ENCODE measurements around the gene MSTN.

MSTN gene

DNA sequence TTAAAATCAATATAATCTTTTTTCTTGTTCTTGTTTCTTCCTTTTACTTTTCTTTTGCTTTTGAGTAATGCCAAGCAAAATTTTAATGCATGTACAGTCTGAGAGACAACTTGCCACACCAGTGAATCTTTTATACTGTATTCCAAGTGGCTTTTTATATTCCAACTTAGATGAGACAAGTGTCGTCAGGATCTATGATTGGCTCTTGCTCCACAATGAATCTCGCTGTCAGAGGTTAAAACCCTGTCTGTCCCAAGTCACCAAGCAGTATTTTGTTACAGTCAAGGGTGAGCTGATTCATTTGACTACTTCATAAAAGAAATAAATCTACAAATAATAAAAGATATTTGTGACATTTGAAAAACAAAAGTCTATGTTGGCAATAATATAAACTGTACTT is at the start of gene MSTN:
TSS of gene MSTN (minus strand) at position 129 of the 400 bp plus-strand sequence. CDS start 133 bp downstream, outside the sequence.
- Histone ChIP-seq H3K4me1 (ENCODE audit: control insufficient read depth, insufficient read depth, low read length) (no peaks in the 10 kb centered on the region), H3K9ac (ENCODE audit: low read length) (no peak within 1 kb of the TSS), H3K36me3 (ENCODE audit: control insufficient read depth, insufficient read depth, low read length) (no peaks in the 10 kb centered on the region), H3K27ac (ENCODE audit: low read depth, low read length) (no peak within 1 kb of the TSS), H3K4me3 (ENCODE audit: low read length) (no peak within 1 kb of the TSS), H3K27me3 (ENCODE audit: control insufficient read depth, insufficient read depth, low read length) (no peaks in the 10 kb centered on the region)

DNA sequence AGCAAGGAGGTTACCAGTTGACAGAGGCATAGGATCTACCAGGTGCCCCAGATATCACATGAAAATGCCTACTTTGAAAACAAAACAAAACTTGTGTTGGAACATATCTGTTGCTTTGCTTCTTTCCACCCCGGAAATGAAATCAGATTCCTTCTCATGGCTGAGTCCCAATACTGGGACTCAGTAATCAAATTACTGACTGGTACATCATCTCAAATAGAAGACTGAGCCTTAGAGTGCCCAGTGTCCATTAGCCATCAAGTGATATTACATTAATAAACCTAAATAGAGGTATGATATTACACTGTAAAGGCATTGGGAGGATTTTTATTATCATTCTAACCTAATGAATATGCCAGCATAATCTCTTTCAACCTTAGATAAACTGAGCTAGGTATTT is 48.6 kb upstream of the MSTN start:
- Histone ChIP-seq H3K4me1 (ENCODE audit: control insufficient read depth, insufficient read depth, low read length) (no peaks in the 10 kb centered on the region), H3K4me3 (ENCODE audit: low read length) (no peak overlapping the region), H3K27me3 (ENCODE audit: control insufficient read depth, insufficient read depth, low read length) (no peaks in the 10 kb centered on the region), H3K27ac (ENCODE audit: low read depth, low read length) (no peak overlapping the region), H3K9ac (ENCODE audit: low read length) (no peak overlapping the region), H3K36me3 (ENCODE audit: control insufficient read depth, insufficient read depth, low read length) (no peaks in the 10 kb centered on the region)

DNA sequence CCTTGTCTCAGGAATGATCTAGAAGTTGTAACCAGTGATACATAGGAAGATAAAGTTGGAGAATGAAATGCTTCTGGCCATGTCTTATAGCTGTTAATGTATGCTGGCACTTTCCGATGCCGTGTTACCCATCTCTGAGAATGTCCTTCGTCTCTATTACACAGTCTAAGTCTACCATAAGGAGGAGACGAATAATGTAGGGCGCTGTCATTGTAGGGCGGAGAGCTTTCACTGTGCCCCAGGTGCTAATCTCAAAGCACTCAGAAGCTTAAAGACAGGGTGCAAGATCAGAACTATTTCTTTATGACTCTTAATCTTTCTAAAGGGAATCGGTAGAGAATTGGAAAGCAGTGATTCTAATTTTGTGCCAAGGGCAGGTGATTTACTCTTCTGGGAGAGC is 48.2 kb upstream of the MSTN start:
- no peaks in the 10 kb centered on the region for H3K4me1 ChIP-seq (ENCODE audit: control insufficient read depth, insufficient read depth, low read length)
- H3K4me3 ChIP-seq (ENCODE audit: low read length) = no peak overlapping the region
- H3K36me3 ChIP-seq (ENCODE audit: control insufficient read depth, insufficient read depth, low read length) = no peaks in the 10 kb centered on the region
- H3K27me3 ChIP-seq (ENCODE audit: control insufficient read depth, insufficient read depth, low read length) = no peaks in the 10 kb centered on the region
- no peak overlapping the region for H3K9ac ChIP-seq (ENCODE audit: low read length)
- H3K27ac ChIP-seq (ENCODE audit: low read depth, low read length) = no peak overlapping the region

- H3K4me3 ChIP-seq (ENCODE audit: low read length) = no peak overlapping the region
- H3K4me1 ChIP-seq (ENCODE audit: control insufficient read depth, insufficient read depth, low read length) = no peaks in the 10 kb centered on the region
- H3K36me3 ChIP-seq (ENCODE audit: control insufficient read depth, insufficient read depth, low read length) = no peaks in the 10 kb centered on the region
- H3K27me3 ChIP-seq (ENCODE audit: control insufficient read depth, insufficient read depth, low read length) = no peaks in the 10 kb centered on the region
- no peak overlapping the region for H3K27ac ChIP-seq (ENCODE audit: low read depth, low read length)
- no peak overlapping the region for H3K9ac ChIP-seq (ENCODE audit: low read length)
These were observed 47.6 kb upstream of the MSTN start for GRCh38 chr2:190110131-190110530.

GRCh38 chr2:190107409-190107808 is 44.9 kb upstream of the MSTN start:
- H3K4me1 ChIP-seq (ENCODE audit: control insufficient read depth, insufficient read depth, low read length) = no peaks in the 10 kb centered on the region
- H3K4me3 ChIP-seq (ENCODE audit: low read length) = no peak overlapping the region
- no peaks in the 10 kb centered on the region for H3K27me3 ChIP-seq (ENCODE audit: control insufficient read depth, insufficient read depth, low read length)
- H3K9ac ChIP-seq (ENCODE audit: low read length) = no peak overlapping the region
- no peaks in the 10 kb centered on the region for H3K36me3 ChIP-seq (ENCODE audit: control insufficient read depth, insufficient read depth, low read length)
- H3K27ac ChIP-seq (ENCODE audit: low read depth, low read length) = no peak overlapping the region

DNA sequence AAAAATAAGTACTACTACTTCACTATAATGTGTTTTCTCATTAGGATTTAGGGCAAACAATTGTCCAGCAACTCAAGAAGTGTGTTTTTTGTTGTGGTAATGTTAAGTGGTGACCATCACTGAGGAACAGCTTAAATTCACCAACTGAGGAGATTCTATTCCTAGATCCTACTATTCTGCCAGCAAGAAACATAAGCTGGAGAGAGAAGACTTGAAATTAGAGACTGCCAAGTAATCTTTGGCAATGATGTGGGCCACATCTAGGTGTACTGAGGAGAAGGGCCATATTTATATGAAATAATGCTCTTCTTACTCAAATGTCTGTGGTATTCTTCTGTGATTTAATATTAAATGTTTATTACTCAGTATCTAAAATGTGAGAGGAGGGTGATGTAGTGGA is 44.3 kb upstream of the MSTN start:
- Histone ChIP-seq H3K9ac (ENCODE audit: low read length) (no peak overlapping the region), H3K4me3 (ENCODE audit: low read length) (no peak overlapping the region), H3K4me1 (ENCODE audit: control insufficient read depth, insufficient read depth, low read length) (no peaks in the 10 kb centered on the region), H3K36me3 (ENCODE audit: control insufficient read depth, insufficient read depth, low read length) (no peaks in the 10 kb centered on the region), H3K27me3 (ENCODE audit: control insufficient read depth, insufficient read depth, low read length) (no peaks in the 10 kb centered on the region), H3K27ac (ENCODE audit: low read depth, low read length) (no peak overlapping the region)

DNA sequence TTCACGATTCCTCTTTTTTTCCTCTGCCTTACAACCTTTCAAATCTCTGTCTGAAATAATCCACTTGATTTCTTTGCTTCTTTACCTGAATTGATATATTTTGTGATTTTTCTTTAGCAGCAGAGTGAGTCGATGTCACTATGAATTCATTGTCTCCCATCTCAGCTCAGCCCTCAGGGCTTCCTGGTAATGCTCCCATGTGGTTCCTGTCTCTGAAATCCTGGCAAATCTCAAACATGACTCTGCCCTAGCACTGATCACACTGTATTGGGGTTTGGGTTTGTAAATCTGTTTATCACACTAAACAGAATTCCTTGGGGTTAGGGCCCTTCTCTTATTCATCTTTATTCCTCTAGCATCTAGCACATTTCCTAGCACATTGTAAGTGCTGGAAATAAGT is 43.0 kb upstream of the MSTN start:
- no peaks in the 10 kb centered on the region for H3K27me3 ChIP-seq (ENCODE audit: control insufficient read depth, insufficient read depth, low read length)
- no peaks in the 10 kb centered on the region for H3K36me3 ChIP-seq (ENCODE audit: control insufficient read depth, insufficient read depth, low read length)
- no peak overlapping the region for H3K4me3 ChIP-seq (ENCODE audit: low read length)
- no peak overlapping the region for H3K9ac ChIP-seq (ENCODE audit: low read length)
- no peaks in the 10 kb centered on the region for H3K4me1 ChIP-seq (ENCODE audit: control insufficient read depth, insufficient read depth, low read length)
- H3K27ac ChIP-seq (ENCODE audit: low read depth, low read length) = no peak overlapping the region

DNA sequence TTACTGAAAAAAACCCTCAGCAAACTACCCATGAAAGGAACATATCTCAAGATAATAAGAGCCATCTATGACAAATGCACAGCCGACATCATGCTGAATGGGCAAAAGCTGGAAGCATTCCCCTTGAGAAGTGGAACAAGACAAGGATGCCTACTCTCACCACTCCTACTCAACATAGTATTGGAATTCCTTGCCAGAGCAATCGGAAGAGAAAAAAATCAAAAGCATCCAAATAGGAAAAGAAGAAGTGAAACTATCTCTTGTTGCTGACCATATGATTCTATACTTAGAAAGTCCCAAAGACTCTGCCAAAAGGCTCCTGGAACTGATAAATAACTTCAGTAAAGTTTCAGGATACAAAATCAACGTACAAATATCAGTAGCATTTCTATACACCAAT is 40.6 kb upstream of the MSTN start:
- no peak overlapping the region for H3K9ac ChIP-seq (ENCODE audit: low read length)
- H3K4me3 ChIP-seq (ENCODE audit: low read length) = no peak overlapping the region
- no peak overlapping the region for H3K27ac ChIP-seq (ENCODE audit: low read depth, low read length)
- no peaks in the 10 kb centered on the region for H3K4me1 ChIP-seq (ENCODE audit: control insufficient read depth, insufficient read depth, low read length)
- no peaks in the 10 kb centered on the region for H3K27me3 ChIP-seq (ENCODE audit: control insufficient read depth, insufficient read depth, low read length)
- H3K36me3 ChIP-seq (ENCODE audit: control insufficient read depth, insufficient read depth, low read length) = no peaks in the 10 kb centered on the region

- Histone ChIP-seq H3K4me3 (ENCODE audit: low read length) (no peak overlapping the region), H3K27me3 (ENCODE audit: control insufficient read depth, insufficient read depth, low read length) (no peaks in the 10 kb centered on the region), H3K27ac (ENCODE audit: low read depth, low read length) (no peak overlapping the region), H3K4me1 (ENCODE audit: control insufficient read depth, insufficient read depth, low read length) (no peaks in the 10 kb centered on the region), H3K36me3 (ENCODE audit: control insufficient read depth, insufficient read depth, low read length) (no peaks in the 10 kb centered on the region), H3K9ac (ENCODE audit: low read length) (no peak overlapping the region)
These were observed 37.6 kb upstream of the MSTN start for GRCh38 chr2:190099890-190100697.

DNA sequence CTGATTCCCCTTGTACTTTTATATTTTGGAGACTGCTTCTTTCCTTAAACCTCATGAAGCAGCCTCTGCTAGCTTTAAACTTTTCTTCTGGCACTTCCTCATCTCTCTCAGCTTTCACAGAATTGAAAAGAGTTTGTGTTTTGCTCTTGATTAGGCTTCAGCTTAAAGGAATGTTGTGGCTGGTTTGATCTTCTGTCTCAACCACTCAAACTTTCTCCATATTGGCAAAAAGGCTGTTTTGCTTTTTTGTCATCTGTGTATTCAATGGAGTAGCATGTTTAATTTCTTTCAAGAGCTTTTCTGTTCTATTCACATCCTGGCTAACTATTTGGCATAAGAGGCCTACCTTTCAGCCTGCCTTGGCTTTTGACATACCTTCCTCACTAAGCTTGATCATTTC is 36.3 kb upstream of the MSTN start:
- H3K27ac ChIP-seq (ENCODE audit: low read depth, low read length) = no peak overlapping the region

DNA sequence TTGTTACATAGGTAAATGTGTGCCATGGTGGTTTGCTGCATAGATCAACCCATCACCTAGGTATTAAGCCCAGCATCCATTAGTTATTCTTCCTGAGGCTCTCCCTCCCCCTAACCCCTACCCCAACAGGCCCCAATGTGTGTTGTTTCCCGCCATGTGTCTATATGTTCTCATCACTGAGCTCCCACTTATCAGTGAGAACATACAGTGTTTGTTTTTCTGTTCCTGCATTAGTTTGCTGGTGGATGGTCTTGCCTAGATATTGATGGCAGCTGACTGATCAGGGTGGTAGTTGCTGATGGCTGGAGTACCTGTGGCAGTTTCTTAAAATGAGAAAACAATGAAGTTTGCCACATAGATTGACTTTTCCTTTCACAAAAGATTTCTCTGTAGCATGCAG is 34.6 kb upstream of the MSTN start:
- Histone ChIP-seq H3K9ac (ENCODE audit: low read length) (no peak overlapping the region), H3K4me3 (ENCODE audit: low read length) (no peak overlapping the region), H3K4me1 (ENCODE audit: control insufficient read depth, insufficient read depth, low read length) (no peaks in the 10 kb centered on the region), H3K36me3 (ENCODE audit: control insufficient read depth, insufficient read depth, low read length) (no peaks in the 10 kb centered on the region), H3K27ac (ENCODE audit: low read depth, low read length) (no peak overlapping the region), H3K27me3 (ENCODE audit: control insufficient read depth, insufficient read depth, low read length) (no peaks in the 10 kb centered on the region)

More for the DNA sequence above, 36.3 kb upstream of the MSTN start:
- H3K4me1 ChIP-seq (ENCODE audit: control insufficient read depth, insufficient read depth, low read length) = no peaks in the 10 kb centered on the region
- H3K9ac ChIP-seq (ENCODE audit: low read length) = no peak overlapping the region
- no peak overlapping the region for H3K4me3 ChIP-seq (ENCODE audit: low read length)
- H3K27me3 ChIP-seq (ENCODE audit: control insufficient read depth, insufficient read depth, low read length) = no peaks in the 10 kb centered on the region
- no peaks in the 10 kb centered on the region for H3K36me3 ChIP-seq (ENCODE audit: control insufficient read depth, insufficient read depth, low read length)

DNA sequence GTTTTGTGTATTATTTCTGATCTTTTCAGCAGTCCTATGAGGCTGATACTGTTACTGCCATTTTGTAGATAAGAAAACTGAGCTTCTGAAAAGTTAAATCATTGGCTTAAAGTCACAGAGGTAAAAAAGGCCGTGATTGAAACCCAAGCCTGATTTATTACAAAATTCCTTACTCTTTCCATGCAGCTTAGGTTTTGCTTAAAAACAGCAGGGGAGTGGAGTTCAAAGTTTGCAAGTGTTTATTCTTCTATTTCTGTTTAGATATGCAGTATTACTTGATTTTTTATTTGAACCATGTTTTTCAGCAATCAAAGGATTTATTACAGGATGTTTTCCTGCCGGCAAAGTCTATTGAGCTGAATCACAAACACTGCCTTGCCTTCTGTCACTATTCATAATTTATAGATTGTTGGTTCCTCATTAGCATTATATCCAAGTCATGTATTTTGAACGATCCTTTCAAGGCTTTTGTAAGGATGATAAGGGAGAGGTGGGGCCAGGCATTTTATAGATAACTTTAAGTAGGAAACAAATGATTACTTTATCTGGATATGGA is 31.9 kb upstream of the MSTN start:
- no peaks in the 10 kb centered on the region for H3K36me3 ChIP-seq (ENCODE audit: control insufficient read depth, insufficient read depth, low read length)
- H3K4me1 ChIP-seq (ENCODE audit: control insufficient read depth, insufficient read depth, low read length) = no peaks in the 10 kb centered on the region
- H3K27me3 ChIP-seq (ENCODE audit: control insufficient read depth, insufficient read depth, low read length) = no peaks in the 10 kb centered on the region
- H3K4me3 ChIP-seq (ENCODE audit: low read length) = no peak overlapping the region
- no peak overlapping the region for H3K9ac ChIP-seq (ENCODE audit: low read length)
- H3K27ac ChIP-seq (ENCODE audit: low read depth, low read length) = no peak overlapping the region

- Histone ChIP-seq H3K4me3 (ENCODE audit: low read length) (no peak overlapping the region), H3K27me3 (ENCODE audit: control insufficient read depth, insufficient read depth, low read length) (no peaks in the 10 kb centered on the region), H3K9ac (ENCODE audit: low read length) (no peak overlapping the region), H3K4me1 (ENCODE audit: control insufficient read depth, insufficient read depth, low read length) (no peaks in the 10 kb centered on the region), H3K36me3 (ENCODE audit: control insufficient read depth, insufficient read depth, low read length) (no peaks in the 10 kb centered on the region), H3K27ac (ENCODE audit: low read depth, low read length) (no peak overlapping the region)
These were observed 31.3 kb upstream of the MSTN start for GRCh38 chr2:190093793-190094192.

Measured in rectal smooth muscle tissue (tissue), 1 donor.